Amniotic epithelial cell (primary cell): Measurements from ENCODE around the gene ECHDC1.

Source experiments
- DNase-seq: peaks from one replicate; pipeline ENCODE4 v3.0.0-alpha.2; 2010; ENCODE audit warnings: low read depth

The ECHDC1 gene

GRCh38 chr6:127282184-127282583, 61.2 kb downstream of the ECHDC1 start:
- no peak for DNase-seq

GRCh38 chr6:127279815-127280214, 63.6 kb downstream of the ECHDC1 start:
- no peak for DNase-seq

- DNase-seq = no peak
Measured at GRCh38 chr6:127277878-127278843, 65.2 kb downstream of the ECHDC1 start.

- no peak for DNase-seq
Measured at GRCh38 chr6:127276331-127276730, 67.1 kb downstream of the ECHDC1 start.

GRCh38 chr6:127273499-127273898, 69.9 kb downstream of the ECHDC1 start:
- no peak for DNase-seq

- DNase-seq = no peak
Measured at GRCh38 chr6:127272576-127272975, 70.8 kb downstream of the ECHDC1 start.

GRCh38 chr6:127267646-127268625, 75.5 kb downstream of the ECHDC1 start:
- no peak for DNase-seq

- peak; percentile 34 for DNase-seq
Measured at GRCh38 chr6:127266892-127267645, 76.3 kb downstream of the ECHDC1 start.

- DNase-seq = peak; percentile 82
Measured at GRCh38 chr6:127266178-127266891, 77.1 kb downstream of the ECHDC1 start, which contains the start of gene RNF146. Gene RNF146, plus strand, starts transcription at chr6:127266864. Its CDS starts 13,475 bp downstream, at chr6:127280339.

- DNase-seq = no peak
Measured at GRCh38 chr6:127263481-127263880, 79.9 kb downstream of the ECHDC1 start.

GRCh38 chr6:127262896-127263295, 80.5 kb downstream of the ECHDC1 start:
- no peak for DNase-seq

- no peak for DNase-seq
Measured at GRCh38 chr6:127255286-127255685, 88.1 kb downstream of the ECHDC1 start.

GRCh38 chr6:127249621-127250020, 93.8 kb downstream of the ECHDC1 start:
- no peak for DNase-seq

- DNase-seq = no peak
Measured at GRCh38 chr6:127247114-127248096, 96.0 kb downstream of the ECHDC1 start.

- peak; percentile 64 for DNase-seq
Measured at GRCh38 chr6:127243501-127243900, 99.9 kb downstream of the ECHDC1 start.
